Epithelial cell of umbilical artery (primary cell): ENCODE measurements around the gene CST11. TPM values are rescaled to one million over a fixed set of nuclear protein-coding genes. Genes with fewer than 3 reads are reported as not detected.

Source experiments
- total RNA-seq: library from RNA; depleted of rRNA; stranded (reverse); fragments of >200 nt; gene quantifications from 2 replicates; pipeline ENCODE4 v1.2.3, GENCODE V29; 2014

CST11 gene
- not detected in 2 replicates for total RNA-seq

GRCh38 chr20:23452776-23453175 lies at the start of gene CST11:
Gene CST11, minus strand, starts transcription at chr20:23452876. Its CDS starts 65 bp downstream, at chr20:23452811.

GRCh38 chr20:23490817-23491216 lies 38.1 kb upstream of the CST11 start, which contains the start of gene CST8:
Gene CST8, plus strand, starts transcription at chr20:23491117. Its CDS starts 551 bp downstream, at chr20:23491668.

GRCh38 chr20:23420943-23421931 lies 31.4 kb downstream of the CST11 start, which contains the start of gene NAPB:
Gene NAPB, minus strand, starts transcription at chr20:23421488. Its CDS starts 86 bp downstream, at chr20:23421402.

Other genes with a start within 250 kb of the CST11 start
- gene NXT1, start 102.1 kb downstream of the CST11 start, total RNA-seq: 52.7 and 55.9 TPM in 2 replicates
- gene GZF1, start 90.7 kb downstream of the CST11 start, total RNA-seq: 14.0 and 20.1 TPM in 2 replicates
- gene NAPB, start 31.4 kb downstream of the CST11 start, total RNA-seq: 2.9 and 17.2 TPM in 2 replicates
- gene CSTL1, start 13.2 kb downstream of the CST11 start, total RNA-seq: not detected in 2 replicates
- not detected in 2 replicates for gene CST8, start 38.2 kb upstream of the CST11 start, total RNA-seq
- gene CST9L, start 115.6 kb upstream of the CST11 start, total RNA-seq: not detected in 2 replicates
- gene CST9, start 153.0 kb upstream of the CST11 start, total RNA-seq: not detected in 2 replicates
- gene CST3, start 185.1 kb upstream of the CST11 start, total RNA-seq: 81.8 and 138 TPM in 2 replicates
- not detected in 2 replicates for gene CST4, start 236.2 kb upstream of the CST11 start, total RNA-seq